ENCODE results near the gene SHD.

The SHD gene

DNA sequence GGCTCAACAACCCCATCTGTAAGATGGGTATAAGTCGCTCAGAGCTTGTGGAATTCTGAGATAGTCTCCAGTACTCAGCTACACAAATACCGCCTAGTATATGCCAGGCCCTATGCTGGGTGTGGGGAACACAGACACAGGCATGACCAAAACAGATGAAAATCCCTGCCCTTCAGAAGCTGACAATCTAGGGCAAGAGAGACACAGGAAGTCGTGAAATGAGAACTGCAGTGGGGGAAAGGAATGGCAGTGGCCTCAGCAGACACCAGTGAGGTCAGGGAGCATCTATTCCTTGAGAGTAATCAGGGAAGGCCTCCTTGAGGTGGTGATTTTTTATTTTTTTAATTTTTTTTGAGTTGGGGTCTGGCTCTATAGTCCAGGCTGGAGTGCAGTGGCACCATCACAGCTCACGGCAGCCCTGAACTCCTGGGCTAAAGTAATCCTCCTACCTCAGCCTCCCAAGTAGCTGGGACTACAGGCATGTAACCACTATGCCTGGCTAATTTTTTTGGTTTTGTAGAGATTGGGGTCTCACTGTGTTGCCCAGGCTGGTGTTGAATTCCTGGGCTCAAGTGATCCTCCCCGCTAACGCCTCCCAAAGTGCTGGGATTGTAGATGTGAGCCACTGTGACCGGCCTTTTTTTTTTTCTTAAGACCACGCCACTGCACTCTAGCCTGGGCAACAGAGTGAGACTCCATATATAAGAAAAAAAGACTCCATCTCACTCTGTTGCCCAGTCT, 19.9 kb downstream of the SHD start:
- no peak for FAIRE-seq

DNA sequence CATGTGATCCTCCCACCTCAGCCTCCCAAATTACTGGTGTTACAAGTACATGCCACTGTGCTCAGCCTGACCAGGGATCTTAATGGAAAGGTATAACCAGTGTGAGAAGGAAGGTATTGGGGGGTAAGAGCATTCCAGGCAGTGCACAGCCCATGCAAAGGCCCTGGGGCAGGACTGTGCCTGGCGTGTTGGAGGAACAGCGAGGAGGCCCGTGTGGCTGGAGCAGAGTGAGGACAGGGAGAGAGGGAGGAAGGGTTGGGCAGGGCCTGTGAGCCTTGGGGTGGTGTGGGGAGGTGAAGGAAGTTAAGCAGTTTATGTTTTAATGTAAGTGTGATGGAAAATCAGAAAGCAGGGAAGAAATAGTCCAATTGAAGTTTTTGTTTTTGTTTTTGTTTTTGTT, 21.5 kb downstream of the SHD start:
- no peak for FAIRE-seq

DNA sequence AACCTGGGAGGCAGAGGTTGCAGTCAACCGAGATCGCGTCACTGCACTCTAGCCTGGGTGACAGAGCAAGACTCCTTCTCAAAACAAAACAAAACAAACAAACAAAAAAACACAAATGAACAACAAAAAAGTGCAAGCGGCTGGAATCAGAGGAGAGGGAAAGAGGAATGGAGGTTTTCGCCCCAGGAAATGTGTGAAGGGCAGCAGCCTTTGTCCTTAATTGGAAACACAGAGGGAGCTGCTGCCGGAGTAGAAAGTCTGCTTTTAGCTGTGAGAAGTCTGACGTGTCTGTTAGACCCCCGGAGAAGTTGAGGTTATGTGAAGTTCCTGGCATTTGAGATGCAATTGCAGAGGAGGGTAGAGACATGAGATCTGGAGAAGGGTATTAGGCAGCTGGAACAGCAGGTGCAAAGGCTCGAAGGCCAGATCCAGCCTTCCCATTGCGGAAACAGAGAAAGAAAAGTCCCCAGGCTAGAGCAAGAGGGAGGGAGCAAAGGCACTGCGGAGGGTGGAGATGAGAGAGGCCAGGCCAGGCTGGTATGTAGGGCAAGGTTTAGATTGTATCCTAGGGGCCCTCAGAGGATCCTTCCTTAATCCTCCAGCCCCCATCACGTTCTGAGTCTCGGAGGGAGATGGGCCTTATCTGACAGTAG, 22.6 kb downstream of the SHD start:
- no peak for FAIRE-seq

DNA sequence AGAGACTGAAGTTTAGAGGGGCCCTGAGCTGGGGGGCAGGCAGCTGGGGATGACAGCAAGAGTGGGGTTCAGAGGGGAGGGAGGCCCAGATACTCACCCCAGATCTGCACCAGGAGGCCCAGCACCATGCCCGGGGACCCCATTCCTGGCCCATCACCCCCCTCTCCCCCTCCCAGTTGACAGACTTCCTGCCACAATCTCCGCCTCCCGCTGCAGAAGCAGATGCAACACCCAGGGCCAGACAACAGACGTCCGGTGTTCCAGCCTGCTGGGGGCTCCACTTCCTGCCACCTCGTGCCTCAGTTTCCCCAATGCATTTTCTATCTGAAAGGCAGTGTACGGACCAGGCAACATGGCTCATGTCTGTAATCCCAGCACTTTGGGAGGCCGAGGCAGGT, 23.2 kb downstream of the SHD start, which contains the start of gene TMIGD2:
TMIGD2 (minus strand) TSS at position 147 of the 398 bp plus-strand sequence; CDS start at position 143, 4 bp downstream.
- no peak for FAIRE-seq

DNA sequence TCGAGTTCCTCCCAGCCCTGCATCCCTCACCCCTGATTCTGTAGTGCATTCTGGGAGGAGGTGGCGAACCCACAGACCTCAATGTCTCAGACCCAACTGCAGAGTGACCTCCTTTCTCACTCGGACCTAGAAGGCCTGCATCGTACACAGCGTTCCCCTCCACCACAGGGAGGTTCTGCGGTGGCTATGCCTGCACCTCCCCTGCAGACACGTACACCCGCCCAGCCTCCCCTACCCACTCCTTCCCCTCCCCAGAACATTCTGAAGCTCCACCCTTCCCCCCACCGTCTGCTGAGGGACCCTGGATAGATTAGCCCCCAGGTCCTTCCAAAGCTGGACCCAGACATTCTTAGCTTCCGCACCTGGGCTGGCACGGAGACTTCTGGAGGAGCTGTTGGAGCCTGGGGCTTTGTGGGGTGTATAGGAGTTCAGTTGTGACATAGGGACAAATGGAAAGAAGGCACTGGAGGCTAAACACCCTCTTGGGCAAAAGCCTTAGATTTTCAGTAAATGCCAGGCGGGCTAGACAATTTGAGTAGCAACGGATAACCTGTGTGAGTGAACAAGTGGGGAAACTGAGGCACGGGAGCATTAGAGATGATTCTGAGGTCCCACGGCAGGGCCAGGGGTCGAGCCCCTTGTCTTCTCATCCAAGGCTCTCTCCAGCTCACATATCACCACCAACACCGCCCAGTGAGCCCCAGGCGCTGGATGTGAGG, 24.9 kb downstream of the SHD start:
- FAIRE-seq: no peak

DNA sequence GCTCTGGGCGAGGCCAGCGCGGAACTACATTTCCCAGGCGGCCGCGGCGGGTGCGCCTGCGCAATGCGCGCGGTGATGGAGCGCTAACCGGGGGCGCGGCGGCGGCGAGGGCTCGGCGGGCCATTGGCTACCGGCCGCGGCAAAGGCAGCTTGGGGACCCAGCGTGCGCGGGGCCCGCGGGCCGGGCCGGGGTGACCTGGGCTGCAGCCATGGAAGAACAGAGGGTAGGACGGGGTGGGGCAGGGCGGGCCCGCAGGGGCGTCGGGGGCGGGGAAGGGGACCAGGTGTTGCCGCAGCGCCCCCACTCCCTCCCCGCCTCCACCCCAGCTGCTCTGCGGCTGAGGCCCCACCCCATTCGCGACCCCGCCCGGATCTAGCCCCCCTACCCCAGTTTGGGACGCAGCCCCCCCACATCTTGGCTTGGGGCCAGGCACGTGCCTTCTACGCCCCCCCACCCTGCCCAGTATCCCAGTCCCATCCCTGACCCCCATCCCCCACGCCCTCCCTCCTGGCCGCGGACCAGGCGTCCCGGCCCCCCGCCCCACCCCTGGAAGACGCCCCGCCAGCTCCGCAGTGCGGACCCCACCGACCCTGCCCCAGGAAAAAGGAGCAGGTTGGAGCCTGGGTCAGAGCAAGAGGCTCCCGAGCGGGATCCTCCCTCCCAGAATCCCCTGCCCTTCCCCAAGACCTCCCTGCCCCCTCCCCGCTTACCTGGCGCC, 25.6 kb downstream of the SHD start, which contains the start of gene FSD1:
FSD1 (plus strand) TSS at position 61 of the 719 bp plus-strand sequence; CDS start at position 210, 149 bp downstream.
- FAIRE-seq: no peak

DNA sequence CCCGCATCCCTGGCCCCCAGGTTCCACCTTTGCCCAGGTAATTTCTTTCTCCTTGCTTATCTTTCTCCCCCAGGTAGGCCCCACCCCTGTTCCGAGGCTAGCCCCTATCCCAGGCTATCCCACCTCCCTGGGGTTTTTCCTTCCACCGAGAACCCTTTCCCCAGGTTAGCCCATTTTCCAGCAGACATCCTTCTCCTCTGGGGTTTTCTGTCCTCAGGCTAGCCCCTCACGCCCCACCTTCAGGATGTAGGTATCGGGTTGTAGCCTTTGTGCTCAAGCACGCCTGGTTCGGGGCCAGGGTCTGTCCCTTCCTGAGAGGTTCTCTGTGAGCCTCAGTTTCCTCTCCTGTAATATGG, 26.2 kb downstream of the SHD start:
- no peak for FAIRE-seq

DNA sequence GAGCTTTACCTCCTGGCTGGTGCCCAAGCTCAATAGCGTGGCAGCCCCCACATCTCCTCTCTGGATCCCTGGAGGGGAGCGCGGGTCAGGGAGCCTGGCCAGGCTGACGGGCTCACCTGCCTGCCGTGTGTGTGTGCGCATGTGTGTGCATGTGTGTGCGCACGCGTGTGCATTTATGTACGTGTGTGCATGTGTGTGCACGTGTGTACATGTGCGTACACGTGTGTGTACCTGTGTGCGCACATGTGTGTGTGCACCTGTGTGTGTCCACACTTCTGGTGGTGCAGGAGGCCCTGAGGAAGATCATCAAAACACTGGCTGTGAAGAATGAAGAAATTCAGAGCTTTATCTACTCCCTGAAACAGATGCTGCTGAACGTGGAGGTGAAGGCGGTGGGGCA, 26.6 kb downstream of the SHD start:
- FAIRE-seq: no peak

DNA sequence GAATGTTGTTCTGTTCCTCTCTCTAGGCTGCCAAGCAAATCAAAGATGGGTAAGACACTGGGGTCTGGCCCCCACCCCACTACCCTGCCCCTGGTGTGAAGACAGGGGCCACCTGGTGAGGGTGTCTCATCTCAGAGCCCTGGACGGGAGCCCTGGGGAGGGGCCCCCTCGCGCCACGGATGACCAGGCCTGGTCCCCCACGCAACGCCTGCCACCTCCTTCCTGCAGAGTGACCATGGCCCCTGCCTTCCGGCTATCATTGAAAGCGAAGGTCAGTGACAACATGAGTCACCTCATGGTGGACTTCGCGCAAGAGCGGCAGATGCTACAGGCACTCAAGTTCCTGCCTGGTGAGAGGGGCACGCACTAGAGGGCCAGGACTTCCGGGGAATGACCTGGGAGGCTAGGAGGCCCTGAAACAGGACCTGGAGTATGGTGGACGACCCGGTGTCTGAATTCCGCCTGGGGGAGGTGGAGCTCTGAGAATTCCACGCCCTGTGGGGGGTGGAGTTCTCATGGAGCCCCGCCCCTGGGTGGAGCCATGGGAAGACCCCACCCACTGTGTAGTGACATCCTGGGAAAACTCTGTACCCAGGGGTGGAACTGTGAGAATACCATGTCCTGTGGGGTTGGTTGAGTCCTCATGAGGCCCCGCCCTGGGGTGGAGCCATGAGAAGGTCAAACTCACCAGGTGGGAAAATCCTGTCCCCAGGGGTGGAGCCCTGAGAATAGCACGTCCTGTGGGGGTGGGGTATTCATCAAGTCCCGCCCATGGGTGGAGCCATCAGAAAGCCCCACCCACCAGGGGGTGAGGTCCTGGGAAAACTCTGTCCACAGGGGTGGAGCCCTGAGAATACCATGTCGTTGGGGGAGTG, 31.4 kb downstream of the SHD start:
- FAIRE-seq: no peak

DNA sequence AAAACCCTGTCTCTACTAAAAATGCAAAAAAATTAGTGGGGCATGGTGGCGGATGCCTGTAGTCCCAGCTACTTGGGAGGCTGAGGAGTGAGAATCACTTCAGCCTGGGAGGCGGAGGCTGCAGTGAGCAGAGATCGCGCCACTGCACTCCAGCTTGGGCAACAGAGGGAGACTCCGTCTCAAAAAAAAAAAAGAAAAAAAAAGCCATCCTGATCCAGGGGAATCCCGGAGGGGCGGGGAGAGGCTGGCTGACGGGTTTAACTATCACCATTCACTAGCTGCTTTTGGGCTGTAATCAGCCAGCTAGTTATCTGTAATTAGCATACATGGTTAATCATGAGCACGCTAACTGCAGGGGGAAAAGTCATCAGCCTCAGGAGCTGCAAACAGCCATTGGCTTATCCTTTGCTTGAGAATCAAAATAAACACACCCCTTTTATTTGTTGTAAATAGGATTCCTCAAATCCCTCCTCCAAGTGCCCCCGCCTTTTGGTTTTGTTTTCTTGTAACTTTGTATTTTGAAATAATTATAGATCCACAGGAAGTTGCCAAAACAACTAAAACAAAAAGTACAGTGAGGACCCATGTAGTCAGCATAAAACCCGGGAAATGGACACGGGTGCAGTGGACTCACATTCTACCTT, 34.9 kb downstream of the SHD start:
- FAIRE-seq: no peak

DNA sequence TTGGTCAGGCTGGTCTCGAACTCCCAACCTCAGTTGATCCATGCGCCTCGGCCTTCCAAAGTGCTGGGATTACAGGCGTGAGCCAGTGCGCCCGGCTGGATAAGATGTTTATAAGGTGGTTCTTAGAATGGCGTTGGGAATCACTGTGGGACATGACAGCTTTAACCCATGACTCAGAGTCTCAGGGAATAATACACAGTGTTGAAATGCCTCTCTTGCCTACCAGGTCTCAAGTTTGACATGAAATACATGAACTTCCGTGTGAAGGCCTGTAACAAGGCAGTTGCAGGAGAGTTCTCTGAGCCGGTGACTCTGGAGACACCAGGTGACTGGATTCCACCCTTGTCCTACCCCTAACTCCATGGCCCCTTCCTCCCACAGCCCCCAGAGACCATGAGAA, 37.9 kb downstream of the SHD start:
- FAIRE-seq: no peak

DNA sequence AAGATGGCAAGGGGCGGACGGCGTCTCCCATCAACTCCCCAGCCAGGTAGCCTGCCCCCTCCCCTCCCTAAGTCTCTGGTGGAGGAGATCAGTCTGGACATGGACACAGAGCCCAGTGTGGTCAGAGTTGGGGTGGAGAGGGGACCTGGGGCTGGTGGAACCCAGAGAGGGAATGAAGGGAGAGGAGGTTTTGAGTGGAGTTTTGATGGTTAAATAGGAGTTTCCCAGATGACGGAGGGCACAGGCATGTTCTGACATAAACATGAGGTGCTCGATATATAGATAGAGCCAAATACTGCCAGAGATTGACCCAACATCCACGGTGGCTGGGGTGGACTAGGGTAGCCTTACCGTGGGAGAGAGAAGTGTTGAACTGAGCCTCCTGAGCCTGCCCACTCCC, 39.4 kb downstream of the SHD start:
- no peak for FAIRE-seq

DNA sequence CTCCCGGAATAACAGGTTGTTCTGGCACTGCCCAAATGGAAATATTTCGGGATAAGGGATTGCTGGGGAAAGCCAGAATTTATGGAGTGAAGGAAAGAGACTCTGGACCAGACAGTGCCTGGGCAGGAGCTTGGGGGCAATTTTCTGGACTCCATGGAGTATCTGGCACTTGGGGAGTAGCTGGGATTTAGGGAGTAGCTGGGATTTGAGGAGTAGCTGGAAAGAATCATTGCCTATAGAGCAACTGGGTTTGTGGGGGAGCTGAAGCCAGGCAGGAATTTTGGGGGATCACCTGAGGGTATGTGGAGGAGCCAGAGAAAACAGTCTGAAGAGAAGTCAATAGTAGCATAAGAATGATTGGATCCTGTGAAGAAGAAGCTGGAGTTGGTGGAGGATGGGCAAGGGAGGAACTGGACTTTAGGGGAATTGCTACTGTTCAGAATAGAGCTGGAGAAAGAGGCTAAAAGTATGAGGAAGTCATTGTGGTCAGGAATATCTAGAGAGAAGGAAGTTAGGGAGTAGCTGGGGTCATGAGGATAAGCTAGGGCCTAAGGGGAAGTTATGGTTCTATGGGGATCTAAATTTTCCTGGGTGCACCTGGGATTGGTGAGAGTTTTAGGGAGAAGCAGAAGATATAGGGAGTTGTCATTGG, 40.1 kb downstream of the SHD start:
- FAIRE-seq: no peak

DNA sequence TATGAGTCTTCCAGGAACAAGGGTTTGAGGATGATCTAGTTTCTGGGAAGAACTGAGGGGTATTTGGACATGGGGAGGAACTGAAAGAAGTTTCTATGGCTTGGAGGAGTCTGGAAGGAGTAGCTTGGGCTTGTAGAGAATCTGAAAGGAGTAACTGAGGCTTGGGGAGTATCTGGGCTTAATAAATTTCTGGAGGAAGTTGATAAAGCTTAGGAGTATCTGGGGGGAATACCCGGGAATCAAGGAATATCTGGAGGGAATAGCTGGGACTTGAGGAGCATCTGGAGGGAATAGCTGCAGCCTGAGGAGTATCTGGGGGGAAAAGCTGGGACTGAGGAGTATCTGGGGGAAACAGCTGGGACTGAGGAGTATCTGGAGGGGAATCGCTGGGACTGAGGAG, 41.4 kb downstream of the SHD start:
- no peak for FAIRE-seq

DNA sequence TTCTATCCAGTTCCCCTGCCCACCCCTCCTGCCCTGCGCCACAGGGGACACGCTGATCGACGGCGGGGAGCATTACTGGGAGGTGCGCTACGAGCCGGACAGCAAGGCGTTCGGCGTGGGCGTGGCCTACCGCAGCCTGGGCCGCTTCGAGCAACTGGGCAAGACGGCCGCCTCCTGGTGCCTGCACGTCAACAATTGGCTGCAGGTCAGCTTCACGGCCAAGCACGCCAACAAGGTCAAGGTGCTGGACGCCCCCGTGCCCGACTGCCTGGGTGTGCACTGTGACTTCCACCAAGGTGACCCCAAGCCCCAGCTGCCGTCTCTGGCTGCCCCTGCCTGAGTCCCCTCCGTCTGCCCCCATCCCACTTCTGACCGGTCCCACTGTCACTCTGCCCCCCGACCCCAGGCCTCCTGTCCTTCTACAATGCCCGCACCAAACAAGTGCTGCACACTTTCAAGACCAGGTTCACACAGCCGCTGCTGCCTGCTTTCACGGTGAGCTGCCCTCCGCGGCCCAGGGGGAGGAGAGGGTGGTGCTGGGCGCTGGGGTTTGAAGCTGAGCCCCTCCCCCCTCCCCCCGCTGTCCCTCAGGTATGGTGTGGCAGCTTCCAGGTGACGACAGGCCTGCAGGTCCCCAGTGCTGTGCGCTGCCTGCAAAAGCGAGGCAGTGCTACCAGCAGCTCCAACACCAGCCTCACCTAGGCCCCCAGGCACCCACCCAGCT, 44.0 kb downstream of the SHD start:
- FAIRE-seq: no peak

DNA sequence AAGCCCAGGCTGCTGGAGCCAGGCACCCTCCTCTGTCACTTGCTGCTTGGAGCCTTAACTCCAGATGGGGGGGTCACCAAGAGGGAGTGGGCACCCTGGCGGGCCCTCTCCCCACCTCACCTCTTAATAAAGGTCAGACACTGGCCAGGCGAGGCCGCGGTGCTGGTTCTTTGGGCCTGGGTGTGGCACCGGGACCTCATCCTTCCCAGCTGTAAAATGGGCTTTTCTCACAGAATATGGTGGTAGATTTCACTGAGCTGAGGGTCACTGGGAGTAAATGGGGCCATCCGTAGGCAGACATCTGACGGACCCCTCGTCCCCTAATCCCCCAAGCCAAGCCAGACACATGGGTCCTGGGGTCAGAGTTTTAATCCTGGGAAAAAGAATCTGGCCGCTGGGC, 44.6 kb downstream of the SHD start:
- no peak for FAIRE-seq

DNA sequence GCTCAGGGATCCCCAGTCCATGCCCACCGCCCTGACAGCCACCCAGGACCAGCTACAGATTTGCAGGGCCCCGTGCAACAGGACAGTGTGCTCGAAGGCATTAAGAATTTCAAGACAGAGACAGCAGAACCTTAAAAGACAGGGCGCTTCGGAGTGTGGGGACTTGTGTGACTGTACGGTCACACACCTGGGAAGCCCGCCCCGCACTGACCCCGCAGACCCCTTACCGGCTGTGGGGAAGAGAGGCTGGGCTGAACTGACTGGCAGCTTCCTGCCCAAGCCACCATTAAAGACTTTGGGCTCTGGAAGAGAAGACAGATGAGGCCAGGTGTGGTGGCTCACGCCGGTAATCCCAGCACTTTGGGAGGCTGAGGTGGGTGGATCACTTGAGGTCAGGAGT, 45.2 kb downstream of the SHD start:
- FAIRE-seq: no peak

DNA sequence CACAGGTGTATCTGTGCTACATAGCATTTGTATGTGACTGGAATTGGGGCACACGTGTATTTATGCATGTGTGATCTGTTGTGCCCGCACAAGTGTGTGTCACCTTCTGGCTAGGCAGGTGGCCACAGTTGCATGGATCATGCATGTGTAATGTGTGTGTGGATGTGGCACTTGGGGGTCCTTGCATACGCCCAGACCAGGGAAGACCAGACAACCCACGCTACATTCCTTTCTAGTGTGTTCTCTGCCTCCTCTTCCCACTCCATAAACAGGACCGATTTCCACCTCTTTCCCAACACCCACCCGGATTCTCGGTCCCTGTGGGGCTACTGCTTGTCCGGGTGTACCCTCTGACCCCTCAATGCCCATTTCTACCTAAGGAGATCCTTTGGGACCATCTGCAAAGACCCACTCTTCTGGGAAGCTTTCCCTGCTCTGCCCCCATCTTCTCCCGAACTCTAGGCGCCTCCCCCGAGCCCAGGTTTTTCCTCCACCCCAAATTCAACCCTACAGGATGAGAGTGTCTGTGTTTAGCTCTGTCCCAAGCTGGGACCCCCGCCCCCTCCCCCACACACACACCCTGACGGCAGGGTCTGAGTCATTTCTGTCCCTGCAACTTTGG, 47.3 kb downstream of the SHD start:
- no peak for FAIRE-seq

DNA sequence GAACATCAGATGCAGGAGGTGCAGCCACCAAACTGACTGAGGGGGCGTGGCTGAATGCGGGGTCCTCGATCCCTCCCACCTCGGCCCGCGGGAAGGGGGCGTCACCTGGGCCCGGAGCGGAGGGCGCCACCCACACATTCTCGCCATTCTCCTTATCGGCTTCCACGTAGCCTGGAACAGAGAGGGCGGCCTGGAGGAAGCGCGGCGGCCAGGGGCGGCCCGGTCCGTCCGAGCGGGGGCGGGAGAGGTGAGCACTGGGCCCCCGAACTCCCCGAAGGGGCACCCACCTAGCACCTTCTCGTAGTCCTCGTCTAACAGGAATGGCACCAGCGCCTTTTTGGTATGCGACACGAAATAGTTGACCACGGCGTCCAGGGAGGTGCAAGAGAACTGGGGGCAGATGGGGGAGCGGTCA, 47.8 kb downstream of the SHD start:
- no peak for FAIRE-seq

DNA sequence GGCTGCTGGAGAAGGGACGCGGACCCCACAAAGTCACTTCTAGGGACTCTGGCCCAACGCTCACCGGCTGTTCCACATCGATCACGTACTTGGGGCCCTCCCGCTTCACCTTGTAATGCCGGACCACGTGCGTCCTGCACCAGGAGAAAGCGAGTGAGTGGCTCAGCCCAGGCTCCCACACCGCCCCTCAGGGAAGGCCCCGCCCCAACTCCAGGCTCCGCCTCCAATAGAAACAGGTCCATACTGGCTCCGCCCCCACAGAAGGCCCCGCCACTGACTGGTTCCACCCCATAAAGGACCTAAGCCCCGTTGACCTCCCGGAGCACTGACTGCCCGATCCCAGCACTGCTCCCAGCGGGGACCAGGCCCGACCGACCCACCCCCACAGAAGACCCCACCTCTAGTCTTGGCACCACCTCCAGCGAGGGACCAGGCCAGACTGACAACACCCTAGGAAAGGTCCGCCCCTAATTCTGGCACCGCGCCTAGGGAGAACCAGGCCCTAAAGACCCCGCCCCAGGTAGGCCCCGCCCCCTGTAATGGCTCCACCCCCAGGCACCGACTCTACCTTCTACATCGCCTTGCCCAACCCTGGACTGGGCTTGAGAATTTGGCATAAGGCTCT, 48.3 kb downstream of the SHD start:
- no peak for FAIRE-seq

Measured in islet of Langerhans (tissue), 1 donor.